ENCODE data around the gene ZNF79. TPM values are rescaled to one million over a fixed set of nuclear protein-coding genes. Genes with fewer than 3 reads are reported as not detected.

The ZNF79 gene
- total RNA-seq, 2 experiments from 2014 or later, result 12.5 to 12.7 TPM

Other genes with a start within 250 kb of the ZNF79 start
- gene GARNL3, start 159.6 kb upstream of the ZNF79 start, total RNA-seq, result under 1 TPM; 0.86 to 0.95 TPM
- gene SLC2A8, start 27.2 kb upstream of the ZNF79 start, total RNA-seq, result 1 to 10 TPM; 7.5 to 7.7 TPM
- gene RPL12, start 27.0 kb downstream of the ZNF79 start, total RNA-seq, result 1,000 to 10,000 TPM; 1,379 to 1,395 TPM
- 10 to 100 TPM; 25.4 to 26.9 TPM for gene LRSAM1, start 27.1 kb downstream of the ZNF79 start, total RNA-seq
- gene STXBP1, start 187.9 kb downstream of the ZNF79 start, total RNA-seq, result 10 to 100 TPM; 23.2 to 23.4 TPM